Choroid plexus epithelial cell (primary cell): ENCODE measurements around the gene DEDD.
A peak's percentile ranks its signal among the peaks of the same experiment; 100 is the strongest.

ENCODE experiments used
- DNase-seq: peaks from one replicate; pipeline ENCODE4 v3.0.0-alpha.2; 2010; ENCODE audit warnings: low read depth
- H3K4me3 ChIP-seq: 2 replicates; pipeline ENCODE4 v1.5.1; 2011; ENCODE audit warnings: low read depth, mild to moderate bottlenecking, control low read depth, low read length, moderate library complexity
- CTCF ChIP-seq: conservative IDR thresholded peaks from 2 replicates; pipeline ENCODE4 v1.5.1; 2011; ENCODE audit warnings: low read depth, mild to moderate bottlenecking, control low read depth, inconsistent platforms, low read length, moderate library complexity

Gene DEDD

GRCh38 chr1:161158316-161159010, 26.0 kb upstream of the DEDD start:
- peak overlapping the region; percentile 95 for H3K4me3 ChIP-seq
- DNase-seq = no peak

DNA sequence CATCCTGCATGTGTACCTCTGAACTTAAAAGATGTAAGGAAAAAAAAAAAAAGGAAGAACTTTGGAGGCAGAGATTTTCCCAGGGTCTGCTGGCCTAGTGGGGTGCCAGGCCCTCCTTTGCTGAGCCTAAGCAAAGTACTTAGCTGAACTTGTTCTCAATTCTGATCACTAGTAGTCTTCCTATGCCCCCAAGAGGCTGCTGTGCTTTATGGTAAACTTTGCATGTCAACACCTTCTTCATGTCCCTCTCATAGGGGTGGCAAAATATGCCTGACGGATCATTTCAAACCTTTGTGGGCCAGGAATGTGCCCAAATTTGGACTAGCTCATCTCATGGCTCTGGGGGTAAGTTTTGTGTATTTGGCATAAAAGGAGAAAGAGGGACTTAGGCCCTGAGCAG, 25.4 kb upstream of the DEDD start:
- TF ChIP-seq CTCF = no peak

More at GRCh38 chr1:161158316-161159010, 26.0 kb upstream of the DEDD start:
- TF ChIP-seq CTCF = no peak

DNA sequence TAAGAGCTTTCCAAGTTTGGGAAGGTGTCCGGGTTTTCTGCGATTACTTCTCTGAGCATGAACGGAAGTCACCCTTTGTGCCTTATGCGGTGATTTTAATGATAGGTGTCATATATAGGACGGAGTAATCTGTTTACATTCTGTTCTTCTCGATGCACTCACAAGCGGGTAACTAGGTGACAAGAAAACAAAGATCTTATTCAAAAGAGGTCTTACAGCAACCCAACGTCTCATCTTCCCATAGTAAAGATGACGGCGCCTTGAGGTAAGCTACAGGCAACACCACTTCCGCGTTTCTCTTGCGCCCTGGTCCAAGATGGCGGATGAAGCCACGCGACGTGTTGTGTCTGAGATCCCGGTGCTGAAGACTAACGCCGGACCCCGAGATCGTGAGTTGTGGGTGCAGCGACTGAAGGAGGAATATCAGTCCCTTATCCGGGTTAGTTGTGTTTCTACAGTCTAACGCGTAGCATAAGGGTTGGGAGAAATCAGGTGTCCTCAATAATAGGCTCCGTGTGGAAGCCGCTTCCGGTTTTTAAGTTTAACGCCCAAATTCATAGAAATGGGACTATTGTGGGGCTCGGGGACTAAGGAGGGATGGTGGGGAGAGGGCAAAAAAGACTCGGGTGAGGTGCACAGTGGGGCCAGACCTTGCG, 21.3 kb upstream of the DEDD start, which contains the start of gene UFC1:
Gene UFC1 (plus strand): TSS at position 297 of the 656 bp plus-strand sequence. CDS start 20 bp downstream, at position 317.
- no peak for TF ChIP-seq CTCF
- peak within 1 kb of the TSS; percentile 86 for H3K4me3 ChIP-seq
- peak; percentile 95 for DNase-seq

More for the DNA sequence above, 25.4 kb upstream of the DEDD start:
- no peak for DNase-seq
- no peak overlapping the region for H3K4me3 ChIP-seq

- no peak for TF ChIP-seq CTCF
- peak overlapping the region; percentile 86 for H3K4me3 ChIP-seq
- no peak for DNase-seq
These were observed 20.7 kb upstream of the DEDD start for GRCh38 chr1:161153176-161153575.

- no peak for TF ChIP-seq CTCF
- no peak overlapping the region for H3K4me3 ChIP-seq
- DNase-seq = no peak
These were observed 13.4 kb upstream of the DEDD start for GRCh38 chr1:161145832-161146231.

GRCh38 chr1:161140755-161141400, 8.4 kb upstream of the DEDD start:
- H3K4me3 ChIP-seq = no peak overlapping the region
- TF ChIP-seq CTCF = no peak
- DNase-seq = no peak
